T-helper 1 cell (primary cell): ENCODE results near the gene GRAPL.
"Not testable (repeated sequence)": the region's sequence is repeated elsewhere in the genome, so short reads cannot be mapped to it uniquely, and the experiment has no call there.

ENCODE experiments used
- DNase-seq, 5 donors: peaks; one replicate each; pipeline ENCODE4 v3.0.0-alpha.2; 2012 to 2020

Gene GRAPL

GRCh38 chr17:19136605-19137004, 9.2 kb downstream of the GRAPL start:
- not testable (repeated sequence) for DNase-seq

GRCh38 chr17:19137959-19138358, 10.6 kb downstream of the GRAPL start:
- not testable (repeated sequence) for DNase-seq

GRCh38 chr17:19141366-19142155, 14.2 kb downstream of the GRAPL start:
- not testable (repeated sequence) for DNase-seq

GRCh38 chr17:19142419-19142818, 15.0 kb downstream of the GRAPL start:
- peak in 1 of 5 donors; percentile 4 for DNase-seq

GRCh38 chr17:19143097-19143777, 15.8 kb downstream of the GRAPL start:
- not testable (repeated sequence) for DNase-seq

- not testable (repeated sequence) for DNase-seq
These were observed 17.0 kb downstream of the GRAPL start for GRCh38 chr17:19144373-19144772.

GRCh38 chr17:19145471-19145870, 18.1 kb downstream of the GRAPL start:
- DNase-seq: not testable (repeated sequence)

- DNase-seq: not testable (repeated sequence)
These were observed 23.6 kb downstream of the GRAPL start for GRCh38 chr17:19150678-19151615.

- DNase-seq: not testable (repeated sequence)
These were observed 30.2 kb downstream of the GRAPL start for GRCh38 chr17:19157628-19158027.

GRCh38 chr17:19158478-19158877, 31.1 kb downstream of the GRAPL start:
- not testable (repeated sequence) for DNase-seq

- DNase-seq: not testable (repeated sequence)
These were observed 31.5 kb downstream of the GRAPL start for GRCh38 chr17:19158938-19159337.

- not testable (repeated sequence) for DNase-seq
These were observed 34.1 kb downstream of the GRAPL start for GRCh38 chr17:19161308-19162107.

- not testable (repeated sequence) for DNase-seq
These were observed 35.2 kb downstream of the GRAPL start for GRCh38 chr17:19162384-19163216.

GRCh38 chr17:19174422-19174821, 47.0 kb downstream of the GRAPL start:
- DNase-seq: not testable (repeated sequence)

GRCh38 chr17:19175410-19175809, 48.0 kb downstream of the GRAPL start:
- DNase-seq: not testable (repeated sequence)

GRCh38 chr17:19181040-19181875, 53.9 kb downstream of the GRAPL start:
- DNase-seq: not testable (repeated sequence)

- not testable (repeated sequence) for DNase-seq
These were observed 60.8 kb downstream of the GRAPL start for GRCh38 chr17:19187883-19188869.

GRCh38 chr17:19188870-19189708, 61.7 kb downstream of the GRAPL start:
- not testable (repeated sequence) for DNase-seq
